GM20000 (cell line): ENCODE data around the gene SLC4A7.

ENCODE experiments used
- DNase-seq: peaks from one replicate; pipeline ENCODE4 v3.0.0; 2012; ENCODE audit warnings: low spot score
- TF ChIP-seq, protein P1 (sequence below): IDR thresholded peaks from 2 replicates; pipeline ENCODE4 v1.5.1; 2012; ENCODE audit warnings: mild to moderate bottlenecking, control low read depth; ENCODE audit errors: extremely low read depth, missing control alignments

Gene SLC4A7

DNA sequence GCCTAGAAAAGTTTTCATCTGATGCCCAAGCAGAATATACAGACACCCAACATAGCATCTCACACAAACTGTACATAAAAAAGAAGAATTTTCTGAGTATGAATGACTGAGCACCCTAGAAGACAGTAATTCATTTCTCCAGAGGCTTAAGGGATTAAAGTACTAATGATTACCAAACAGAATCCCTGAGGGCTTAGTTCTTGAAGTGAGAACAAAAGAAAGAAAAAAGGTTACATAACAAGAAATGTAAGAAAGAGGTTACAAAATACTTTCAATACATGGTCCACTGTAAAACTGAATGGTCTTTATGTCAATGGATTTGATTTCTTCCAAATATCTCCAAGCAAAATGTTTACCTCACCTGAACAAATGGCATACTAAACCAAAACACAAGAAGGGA lies 105.9 kb downstream of the SLC4A7 start:
- no peak for DNase-seq
- TF ChIP-seq, protein P1, sequence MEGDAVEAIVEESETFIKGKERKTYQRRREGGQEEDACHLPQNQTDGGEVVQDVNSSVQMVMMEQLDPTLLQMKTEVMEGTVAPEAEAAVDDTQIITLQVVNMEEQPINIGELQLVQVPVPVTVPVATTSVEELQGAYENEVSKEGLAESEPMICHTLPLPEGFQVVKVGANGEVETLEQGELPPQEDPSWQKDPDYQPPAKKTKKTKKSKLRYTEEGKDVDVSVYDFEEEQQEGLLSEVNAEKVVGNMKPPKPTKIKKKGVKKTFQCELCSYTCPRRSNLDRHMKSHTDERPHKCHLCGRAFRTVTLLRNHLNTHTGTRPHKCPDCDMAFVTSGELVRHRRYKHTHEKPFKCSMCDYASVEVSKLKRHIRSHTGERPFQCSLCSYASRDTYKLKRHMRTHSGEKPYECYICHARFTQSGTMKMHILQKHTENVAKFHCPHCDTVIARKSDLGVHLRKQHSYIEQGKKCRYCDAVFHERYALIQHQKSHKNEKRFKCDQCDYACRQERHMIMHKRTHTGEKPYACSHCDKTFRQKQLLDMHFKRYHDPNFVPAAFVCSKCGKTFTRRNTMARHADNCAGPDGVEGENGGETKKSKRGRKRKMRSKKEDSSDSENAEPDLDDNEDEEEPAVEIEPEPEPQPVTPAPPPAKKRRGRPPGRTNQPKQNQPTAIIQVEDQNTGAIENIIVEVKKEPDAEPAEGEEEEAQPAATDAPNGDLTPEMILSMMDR: no peak

DNA sequence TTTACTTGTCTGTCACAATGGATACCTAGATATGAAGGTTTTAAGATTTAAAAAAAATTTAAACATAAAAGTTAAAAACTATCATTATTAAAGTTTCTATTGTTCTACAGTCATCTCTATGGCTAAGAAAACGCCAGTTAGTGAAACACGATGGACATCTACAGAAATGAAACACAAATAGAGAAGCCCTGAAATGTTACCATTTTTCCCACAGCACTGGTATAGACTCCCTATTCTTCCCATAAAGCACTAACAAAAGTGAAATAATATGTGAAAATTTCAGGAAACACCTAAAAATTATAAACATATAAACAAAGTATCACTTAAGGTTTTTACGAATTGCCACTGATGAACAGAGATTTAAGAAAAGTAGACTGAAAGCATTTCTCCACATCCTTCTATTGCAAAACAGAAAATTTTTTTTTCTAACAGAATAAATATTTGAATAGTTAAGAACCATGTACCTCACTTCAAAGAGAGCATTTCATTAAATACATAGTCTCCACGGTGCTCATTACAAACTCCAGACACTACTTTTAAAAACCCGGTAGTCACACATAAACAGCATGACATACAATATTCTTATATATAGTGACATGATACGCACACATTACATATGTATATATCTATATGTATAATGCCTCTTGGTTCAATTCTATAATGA lies 107.9 kb downstream of the SLC4A7 start:
- TF ChIP-seq, protein P1: no peak
- DNase-seq: no peak

DNA sequence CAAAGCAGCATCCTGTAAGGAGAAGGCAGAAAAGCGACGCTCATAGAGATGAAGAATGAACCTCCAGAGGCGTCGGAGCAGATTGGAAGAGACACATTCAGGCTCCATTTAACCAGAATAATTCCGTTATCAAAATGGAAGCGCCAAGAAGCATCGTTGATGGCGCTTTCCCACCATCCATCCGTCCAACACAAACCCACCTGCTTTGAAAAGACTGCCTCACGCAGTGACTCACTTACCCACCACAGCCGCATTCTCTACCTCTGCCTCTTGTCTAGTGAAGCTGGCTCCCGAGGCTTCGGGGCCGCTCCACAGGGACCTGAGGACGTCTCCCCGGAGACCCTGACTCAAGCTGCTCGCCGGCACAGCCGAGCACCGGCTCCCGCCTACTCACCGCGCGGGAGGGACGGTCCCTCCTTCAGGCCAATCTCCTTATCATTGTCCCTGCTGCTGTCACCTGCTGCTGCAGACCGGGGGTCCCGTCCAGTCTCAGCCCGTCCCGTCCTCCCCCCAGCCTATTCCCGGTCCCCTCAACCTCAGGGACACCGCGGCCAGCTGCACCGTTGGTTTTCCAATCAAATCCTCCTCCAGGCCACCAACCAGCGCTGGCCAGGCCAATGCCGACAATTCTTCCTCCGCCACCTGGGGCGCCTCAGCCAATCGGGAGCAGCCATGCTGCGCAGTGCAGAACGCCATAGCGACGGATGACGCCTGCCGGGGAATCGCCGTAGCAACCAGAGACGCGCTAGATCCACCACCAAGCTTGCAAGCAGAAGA lies 115.2 kb downstream of the SLC4A7 start, which contains the start of gene NEK10:
NEK10 (minus strand) TSS at position 553 of the 777 bp plus-strand sequence. CDS start 16,501 bp downstream, outside the sequence.
- DNase-seq: peak; percentile 90
- TF ChIP-seq, protein P1: no peak

DNA sequence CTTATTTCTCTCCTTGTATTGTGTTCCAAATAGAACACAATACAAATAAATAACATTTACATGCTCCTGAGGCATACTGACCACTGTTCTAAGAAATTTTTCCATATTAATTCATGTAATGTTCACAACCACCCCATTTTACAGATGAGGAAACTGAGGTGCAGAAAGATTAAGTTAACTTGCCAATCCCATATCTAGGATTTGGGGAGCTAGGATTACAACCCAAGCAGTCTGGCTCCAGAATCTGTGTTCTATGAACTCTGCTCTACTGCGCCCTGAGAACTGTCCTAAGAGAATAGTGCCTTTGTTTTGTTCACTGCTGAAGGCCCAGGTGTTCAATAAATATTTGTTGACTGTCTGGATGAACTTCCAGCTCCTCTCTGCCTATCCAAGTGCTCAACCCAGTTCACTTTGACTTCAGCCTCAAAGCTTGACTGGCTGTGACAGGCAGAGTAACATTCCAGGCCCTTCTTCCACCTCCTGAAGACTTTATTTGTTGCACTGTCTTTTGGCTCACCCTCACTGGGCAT lies 118.1 kb downstream of the SLC4A7 start:
- no peak for DNase-seq
- TF ChIP-seq, protein P1: no peak

DNA sequence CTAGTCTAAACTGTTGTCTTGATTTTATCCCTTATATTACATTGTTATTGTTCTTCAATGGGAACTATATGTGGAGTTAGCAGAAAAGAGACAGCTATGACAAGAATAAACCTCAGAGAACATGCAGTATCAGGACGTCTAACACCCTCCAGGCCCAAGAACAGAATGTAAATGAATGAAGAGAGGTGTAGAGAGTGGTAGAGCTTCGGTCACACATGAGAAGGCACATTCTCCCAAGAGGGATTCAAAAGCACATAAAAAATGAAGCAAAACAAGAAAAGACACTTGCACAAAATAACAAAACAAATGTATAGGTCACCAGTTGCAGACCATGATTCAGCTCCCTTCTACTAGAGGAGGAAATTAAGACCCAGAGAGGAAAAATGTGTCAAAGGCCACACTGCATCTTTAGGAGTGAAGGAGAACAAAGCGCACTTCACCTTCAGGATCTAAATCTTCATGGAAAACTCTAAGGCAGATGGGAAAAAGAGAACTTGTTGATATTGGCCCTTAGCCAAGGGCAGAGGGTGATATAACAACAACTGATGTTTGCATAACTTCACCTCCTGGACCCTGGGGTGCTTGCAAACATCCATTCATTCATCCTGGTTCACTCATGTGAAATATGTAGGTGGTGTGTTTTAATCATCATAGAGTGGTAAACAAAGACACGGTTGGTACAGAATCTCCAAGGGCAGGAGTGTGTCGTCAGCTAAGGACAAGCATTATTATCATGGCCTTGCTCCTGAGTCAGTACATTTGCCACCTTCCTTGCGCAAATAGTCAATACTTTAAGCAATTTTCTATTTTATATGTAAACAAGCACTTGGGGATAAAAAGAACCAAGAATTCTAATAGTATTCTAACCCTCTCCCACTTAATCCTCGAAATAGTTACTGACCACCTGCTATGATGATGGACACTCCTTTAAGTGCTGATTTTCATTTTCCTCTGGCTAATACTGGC lies 123.8 kb downstream of the SLC4A7 start:
- no peak for DNase-seq
- TF ChIP-seq, protein P1: no peak

DNA sequence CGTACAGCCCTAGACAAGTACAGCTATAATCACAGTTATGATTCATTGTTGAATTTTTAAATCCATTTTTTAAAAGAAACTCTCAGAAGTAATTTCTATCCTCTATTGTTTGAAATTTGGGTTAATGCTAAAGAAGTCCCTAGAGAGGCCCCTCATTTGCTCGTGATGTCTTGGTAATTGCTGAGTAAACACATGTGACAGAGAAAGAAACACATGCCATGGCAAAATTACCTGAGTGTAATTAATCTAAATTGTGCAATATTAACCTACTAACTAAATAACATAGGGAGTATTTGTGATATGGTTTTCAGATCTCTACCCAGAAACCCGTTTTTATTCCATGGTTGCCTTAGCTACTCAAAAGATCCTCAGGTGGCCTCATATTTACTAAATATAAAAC lies 125.8 kb downstream of the SLC4A7 start:
- TF ChIP-seq, protein P1: no peak
- DNase-seq: no peak
